Panc1 (cell line): Measurements from ENCODE around the gene QRICH1. TPM values are rescaled to one million over a fixed set of nuclear protein-coding genes. Genes with fewer than 3 reads are reported as not detected.

Source experiments
- ATAC-seq: fragments of 200-7000 bp; cut with Tn5 transposase; 2 replicates; pipeline ENCODE4 v1.9.1; 2020; ENCODE audit warnings: mild to moderate bottlenecking, moderate library complexity
- BruUV-seq: library from RNA; stranded (reverse); fragments of 400-500 nt; replicated peaks from 2 replicates; lab custom pipeline; 2021; lab: Mats Ljungman, UMichigan
- CTCF ChIA-PET: fragments of 300-600 bp; sonication (Branson Sonifier 250); formaldehyde crosslinking; loops from one replicate; lab custom pipeline; 2022; ENCODE audit warnings: antibody characterized with exemption; lab: Charles Lee
- POLR2A ChIA-PET: fragments of 300-600 bp; sonication (Branson Sonifier 250); formaldehyde crosslinking; loops from one replicate; lab custom pipeline; 2022; ENCODE audit warnings: antibody characterized with exemption; lab: Charles Lee
- DNase-seq: peaks from one replicate; pipeline ENCODE4 v3.0.0-alpha.2; 2010; ENCODE audit warnings: low read depth, low spot score
- H3K27ac ChIP-seq: 2 replicates; pipeline ENCODE4 v1.5.1; 2011; ENCODE audit warnings: mild to moderate bottlenecking, low read length, inconsistent platforms
- H3K27me3 ChIP-seq: fragments of 200-500 bp; sonication (Bioruptor generic); 2 replicates; pipeline ENCODE4 v1.6.0; 2014; ENCODE audit warnings: low read length, inconsistent platforms; ENCODE audit not compliant: control insufficient read depth, insufficient read depth
- H3K36me3 ChIP-seq: fragments of 200-500 bp; sonication (Bioruptor generic); 2 replicates; pipeline ENCODE4 v1.5.1; 2014; ENCODE audit warnings: inconsistent platforms, mild to moderate bottlenecking, low read length, moderate library complexity; ENCODE audit not compliant: control insufficient read depth, insufficient read depth
- H3K4me1 ChIP-seq: 2 replicates; pipeline ENCODE4 v1.5.1; 2011; ENCODE audit warnings: inconsistent platforms, mild to moderate bottlenecking, low read length, moderate library complexity; ENCODE audit not compliant: control insufficient read depth, insufficient read depth
- H3K4me3 ChIP-seq, 2 experiments: 2 replicates each; pipeline ENCODE4 v1.5.1; 2011 to 2012; ENCODE audit warnings: low read depth in 2 of 2, low read length in 2 of 2, mild to moderate bottlenecking in 2 of 2, inconsistent platforms in 1 of 2, moderate library complexity in 1 of 2
- H3K9me3 ChIP-seq: fragments of 200-500 bp; sonication (Bioruptor generic); 2 replicates; pipeline ENCODE4 v1.5.1; 2014; ENCODE audit warnings: low read depth, mild to moderate bottlenecking, inconsistent platforms, low read length, moderate library complexity; ENCODE audit not compliant: control insufficient read depth, insufficient read depth
- POLR2AphosphoS5 ChIP-seq: IDR thresholded peaks from 2 replicates; pipeline ENCODE4 v1.6.1; 2012; ENCODE audit warnings: mild to moderate bottlenecking, low read depth, low read length, moderate library complexity
- SIN3A ChIP-seq: IDR thresholded peaks from 2 replicates; pipeline ENCODE4 v1.6.1; 2012; ENCODE audit warnings: low read depth, mild to moderate bottlenecking, low read length, moderate library complexity, borderline replicate concordance; ENCODE audit not compliant: insufficient read depth
- TCF7L2 ChIP-seq: IDR thresholded peaks from 2 replicates; pipeline ENCODE4 v1.6.1; 2011; ENCODE audit warnings: mild to moderate bottlenecking, low read depth, low read length, inconsistent platforms
- in situ Hi-C: cut with HindIII; loops from 2 replicates; pipeline ENCODE4 v1.10.0; 2016; ENCODE audit warnings: low sequenced_read_pairs, low pct_unique_long_range_greater_than_20kb
- intact Hi-C: fragments of 100-400 bp; cut with micrococcal nuclease; formaldehyde crosslinking; loops from one replicate; pipeline ENCODE4 v1.10.0; 2022; ENCODE audit not compliant: unreplicated experiment
- total RNA-seq: library from RNA; stranded (reverse); gene quantifications from one replicate; pipeline ENCODE4 v1.2.1, GENCODE V29; 2021; ENCODE audit not compliant: unreplicated experiment
- TF ChIP-seq, protein P1 (sequence below): fragments of 450-650 bp; IDR thresholded peaks from 2 replicates; pipeline ENCODE4 v1.5.1; 2017; ENCODE audit warnings: mild to moderate bottlenecking
- TF ChIP-seq, protein P2 (sequence below), 2 experiments: IDR thresholded peaks; 2 replicates each; pipeline ENCODE4 v1.6.1; 2011 to 2012; ENCODE audit warnings: low read depth in 2 of 2, control low read depth in 1 of 2, low read length in 1 of 2, mild to moderate bottlenecking in 1 of 2, moderate library complexity in 1 of 2; ENCODE audit not compliant: insufficient read depth in 1 of 2

The QRICH1 gene
- total RNA-seq, 1 experiment from 2014 or later, result 79.9 TPM

DNA sequence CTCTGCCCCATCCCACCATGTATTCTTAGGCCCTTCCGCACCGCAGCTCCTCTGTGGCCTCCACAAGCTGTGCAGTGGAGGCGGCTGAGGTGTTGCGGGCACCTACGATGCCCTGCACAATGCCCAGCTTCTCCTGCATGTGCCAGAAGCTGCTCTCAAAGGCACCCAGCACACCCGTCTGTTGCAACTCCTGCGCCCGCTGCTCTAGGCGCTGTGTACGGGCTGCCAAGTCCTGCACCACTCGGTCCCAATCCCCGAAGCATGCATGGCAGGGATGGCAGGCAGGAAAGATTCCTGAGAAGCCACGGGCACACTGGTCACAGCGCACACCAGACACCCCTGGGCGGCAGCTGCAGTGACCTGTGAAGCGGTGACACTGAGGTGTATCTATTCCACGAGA lies 29.8 kb upstream of the QRICH1 start:
- H3K9me3 ChIP-seq, result no peaks in the 10 kb centered on the region
- intact Hi-C loops (no loop called here), in situ Hi-C loops (no loop called here)
- no TSS peak for BruUV-seq
- H3K4me1 ChIP-seq, result peaks cover 8% of the 10 kb centered on the region
- H3K27me3 ChIP-seq, result no peaks in the 10 kb centered on the region
- DNase-seq (no peak), ATAC-seq (no peak)
- POLR2A ChIA-PET, result no interaction called here
- CTCF ChIA-PET, result no interaction called here
- H3K36me3 ChIP-seq, result no peaks in the 10 kb centered on the region; the same call in 1 of the 2 replicates
- H3K4me3 ChIP-seq, result no peak overlapping the region
- no peak overlapping the region for H3K27ac ChIP-seq
- no peak for TF ChIP-seq SIN3A
- TF ChIP-seq TCF7L2, result no peak
- TF ChIP-seq POLR2AphosphoS5, result no peak
- TF ChIP-seq, protein P1, sequence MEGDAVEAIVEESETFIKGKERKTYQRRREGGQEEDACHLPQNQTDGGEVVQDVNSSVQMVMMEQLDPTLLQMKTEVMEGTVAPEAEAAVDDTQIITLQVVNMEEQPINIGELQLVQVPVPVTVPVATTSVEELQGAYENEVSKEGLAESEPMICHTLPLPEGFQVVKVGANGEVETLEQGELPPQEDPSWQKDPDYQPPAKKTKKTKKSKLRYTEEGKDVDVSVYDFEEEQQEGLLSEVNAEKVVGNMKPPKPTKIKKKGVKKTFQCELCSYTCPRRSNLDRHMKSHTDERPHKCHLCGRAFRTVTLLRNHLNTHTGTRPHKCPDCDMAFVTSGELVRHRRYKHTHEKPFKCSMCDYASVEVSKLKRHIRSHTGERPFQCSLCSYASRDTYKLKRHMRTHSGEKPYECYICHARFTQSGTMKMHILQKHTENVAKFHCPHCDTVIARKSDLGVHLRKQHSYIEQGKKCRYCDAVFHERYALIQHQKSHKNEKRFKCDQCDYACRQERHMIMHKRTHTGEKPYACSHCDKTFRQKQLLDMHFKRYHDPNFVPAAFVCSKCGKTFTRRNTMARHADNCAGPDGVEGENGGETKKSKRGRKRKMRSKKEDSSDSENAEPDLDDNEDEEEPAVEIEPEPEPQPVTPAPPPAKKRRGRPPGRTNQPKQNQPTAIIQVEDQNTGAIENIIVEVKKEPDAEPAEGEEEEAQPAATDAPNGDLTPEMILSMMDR, result no peak
- TF ChIP-seq, protein P2, sequence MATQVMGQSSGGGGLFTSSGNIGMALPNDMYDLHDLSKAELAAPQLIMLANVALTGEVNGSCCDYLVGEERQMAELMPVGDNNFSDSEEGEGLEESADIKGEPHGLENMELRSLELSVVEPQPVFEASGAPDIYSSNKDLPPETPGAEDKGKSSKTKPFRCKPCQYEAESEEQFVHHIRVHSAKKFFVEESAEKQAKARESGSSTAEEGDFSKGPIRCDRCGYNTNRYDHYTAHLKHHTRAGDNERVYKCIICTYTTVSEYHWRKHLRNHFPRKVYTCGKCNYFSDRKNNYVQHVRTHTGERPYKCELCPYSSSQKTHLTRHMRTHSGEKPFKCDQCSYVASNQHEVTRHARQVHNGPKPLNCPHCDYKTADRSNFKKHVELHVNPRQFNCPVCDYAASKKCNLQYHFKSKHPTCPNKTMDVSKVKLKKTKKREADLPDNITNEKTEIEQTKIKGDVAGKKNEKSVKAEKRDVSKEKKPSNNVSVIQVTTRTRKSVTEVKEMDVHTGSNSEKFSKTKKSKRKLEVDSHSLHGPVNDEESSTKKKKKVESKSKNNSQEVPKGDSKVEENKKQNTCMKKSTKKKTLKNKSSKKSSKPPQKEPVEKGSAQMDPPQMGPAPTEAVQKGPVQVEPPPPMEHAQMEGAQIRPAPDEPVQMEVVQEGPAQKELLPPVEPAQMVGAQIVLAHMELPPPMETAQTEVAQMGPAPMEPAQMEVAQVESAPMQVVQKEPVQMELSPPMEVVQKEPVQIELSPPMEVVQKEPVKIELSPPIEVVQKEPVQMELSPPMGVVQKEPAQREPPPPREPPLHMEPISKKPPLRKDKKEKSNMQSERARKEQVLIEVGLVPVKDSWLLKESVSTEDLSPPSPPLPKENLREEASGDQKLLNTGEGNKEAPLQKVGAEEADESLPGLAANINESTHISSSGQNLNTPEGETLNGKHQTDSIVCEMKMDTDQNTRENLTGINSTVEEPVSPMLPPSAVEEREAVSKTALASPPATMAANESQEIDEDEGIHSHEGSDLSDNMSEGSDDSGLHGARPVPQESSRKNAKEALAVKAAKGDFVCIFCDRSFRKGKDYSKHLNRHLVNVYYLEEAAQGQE (IDR thresholded peaks at IDR 0.05; ENCODE audit: insufficient read depth in 1 of 2, low read depth in 2 of 2, low read length in 1 of 2), result no peak

DNA sequence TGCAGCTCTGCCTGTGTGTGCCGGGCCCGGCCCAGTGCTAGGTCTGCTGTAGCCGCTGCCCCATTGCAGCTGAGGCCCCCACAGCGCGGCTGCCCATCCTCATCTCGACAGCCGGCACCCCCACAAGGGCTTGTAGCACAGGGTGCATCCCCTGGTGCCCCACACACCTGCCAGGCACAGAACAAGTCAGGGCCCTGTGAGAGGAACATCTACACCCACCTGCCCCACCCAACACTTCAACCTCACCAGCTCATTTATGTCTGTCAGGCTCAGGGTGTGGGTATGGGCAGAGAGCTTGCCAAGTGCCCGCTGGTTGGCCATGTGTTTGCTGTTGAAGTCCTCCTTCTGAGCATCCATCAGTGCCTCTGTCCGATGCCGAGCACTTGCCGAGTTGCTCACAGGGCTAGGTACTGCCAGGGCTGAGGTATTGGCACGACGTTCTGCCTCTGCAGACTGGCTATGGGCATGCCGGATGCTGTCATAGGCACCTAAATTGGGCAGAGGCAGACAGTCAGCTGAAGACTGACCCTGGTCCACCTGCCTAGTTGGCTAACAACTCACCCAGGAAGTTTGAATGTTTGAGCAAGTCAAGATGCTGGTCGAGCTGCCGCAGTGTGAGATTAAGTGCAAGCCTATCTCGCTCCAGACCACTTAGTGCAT lies 29.1 kb upstream of the QRICH1 start:
- DNase-seq, result no peak
- POLR2A ChIA-PET, result no interaction called here
- Histone ChIP-seq H3K27ac (no peak overlapping the region), H3K27me3 (no peaks in the 10 kb centered on the region), H3K4me1 (peaks cover 8% of the 10 kb centered on the region), H3K9me3 (no peaks in the 10 kb centered on the region), H3K36me3 (no peaks in the 10 kb centered on the region; the same call in 1 of the 2 replicates), H3K4me3 (no peak overlapping the region)
- CTCF ChIA-PET, result no interaction called here
- ATAC-seq, result no peak
- BruUV-seq, result no TSS peak
- intact Hi-C loops, result no loop called here
- in situ Hi-C loops, result no loop called here
- TF ChIP-seq, protein P1, result no peak
- TF ChIP-seq SIN3A (no peak), POLR2AphosphoS5 (no peak)
